Nephron progenitor cell (in vitro differentiated cells): ENCODE data around the gene IGF1R.

Experiments used
- DNase-seq: peaks from one replicate; pipeline ENCODE4 v3.0.0; 2021
- H3K27ac Mint-ChIP-seq: 2 replicates; pipeline ENCODE4 v1.8.0; 2021; ENCODE audit warnings: mild to moderate bottlenecking, moderate library complexity, mixed read lengths
- H3K27me3 Mint-ChIP-seq: 2 replicates; pipeline ENCODE4 v1.8.0; 2021; ENCODE audit warnings: mild to moderate bottlenecking, low read depth, mixed read lengths; ENCODE audit not compliant: poor library complexity
- H3K36me3 Mint-ChIP-seq: 2 replicates; pipeline ENCODE4 v1.8.0; 2021; ENCODE audit warnings: low read depth, mixed read lengths
- H3K4me1 Mint-ChIP-seq: 2 replicates; pipeline ENCODE4 v1.8.0; 2021; ENCODE audit warnings: mixed read lengths
- H3K4me3 Mint-ChIP-seq: 2 replicates; pipeline ENCODE4 v1.8.0; 2021; ENCODE audit warnings: mild to moderate bottlenecking, moderate library complexity, mixed read lengths
- H3K9me3 Mint-ChIP-seq: 2 replicates; pipeline ENCODE4 v1.8.0; 2021; ENCODE audit warnings: mild to moderate bottlenecking, moderate library complexity, mixed read lengths
- TF ChIP-seq, protein P1 (sequence below): fragments of 200-600 bp; sonication (generic); IDR thresholded peaks from 2 replicates; pipeline ENCODE4 v1.5.0; 2021; ENCODE audit warnings: antibody characterized with exemption

IGF1R gene

GRCh38 chr15:98823616-98824015 lies 175.3 kb downstream of the IGF1R start:
- Mint-ChIP-seq H3K4me1 (peaks cover 36% of the 10 kb centered on the region), H3K4me3 (no peak overlapping the region), H3K27me3 (peaks cover 2% of the 10 kb centered on the region), H3K9me3 (peaks cover 84% of the 10 kb centered on the region), H3K27ac (no peak overlapping the region), H3K36me3 (peaks cover 88% of the 10 kb centered on the region)
- no peak for DNase-seq
- TF ChIP-seq, protein P1, sequence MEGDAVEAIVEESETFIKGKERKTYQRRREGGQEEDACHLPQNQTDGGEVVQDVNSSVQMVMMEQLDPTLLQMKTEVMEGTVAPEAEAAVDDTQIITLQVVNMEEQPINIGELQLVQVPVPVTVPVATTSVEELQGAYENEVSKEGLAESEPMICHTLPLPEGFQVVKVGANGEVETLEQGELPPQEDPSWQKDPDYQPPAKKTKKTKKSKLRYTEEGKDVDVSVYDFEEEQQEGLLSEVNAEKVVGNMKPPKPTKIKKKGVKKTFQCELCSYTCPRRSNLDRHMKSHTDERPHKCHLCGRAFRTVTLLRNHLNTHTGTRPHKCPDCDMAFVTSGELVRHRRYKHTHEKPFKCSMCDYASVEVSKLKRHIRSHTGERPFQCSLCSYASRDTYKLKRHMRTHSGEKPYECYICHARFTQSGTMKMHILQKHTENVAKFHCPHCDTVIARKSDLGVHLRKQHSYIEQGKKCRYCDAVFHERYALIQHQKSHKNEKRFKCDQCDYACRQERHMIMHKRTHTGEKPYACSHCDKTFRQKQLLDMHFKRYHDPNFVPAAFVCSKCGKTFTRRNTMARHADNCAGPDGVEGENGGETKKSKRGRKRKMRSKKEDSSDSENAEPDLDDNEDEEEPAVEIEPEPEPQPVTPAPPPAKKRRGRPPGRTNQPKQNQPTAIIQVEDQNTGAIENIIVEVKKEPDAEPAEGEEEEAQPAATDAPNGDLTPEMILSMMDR = no peak

DNA sequence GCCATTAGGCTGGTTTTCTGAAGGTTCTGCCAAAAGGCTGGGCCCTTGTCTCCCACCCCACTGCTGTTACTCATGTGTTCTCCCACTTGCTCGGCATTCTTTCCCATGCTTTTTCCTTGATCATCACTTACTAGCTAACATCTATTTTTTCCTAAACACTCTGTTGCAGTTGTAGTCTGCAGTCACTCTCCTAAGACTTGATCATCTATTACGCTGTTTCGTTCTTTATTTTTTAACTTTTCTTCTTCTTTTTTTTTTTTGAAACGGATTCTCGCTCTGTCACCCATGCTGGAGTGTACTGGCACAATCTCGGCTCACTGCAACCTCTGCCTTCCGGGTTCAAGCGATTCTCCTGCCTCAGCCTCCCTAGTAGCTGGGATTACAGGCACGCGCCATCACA lies 176.3 kb downstream of the IGF1R start:
- TF ChIP-seq, protein P1 = no peak
- peaks cover 2% of the 10 kb centered on the region for H3K27me3 Mint-ChIP-seq
- H3K36me3 Mint-ChIP-seq = peaks cover 87% of the 10 kb centered on the region
- H3K4me3 Mint-ChIP-seq = no peak overlapping the region
- peaks cover 86% of the 10 kb centered on the region for H3K9me3 Mint-ChIP-seq
- no peak for DNase-seq
- peak overlapping the region; percentile 15 for H3K27ac Mint-ChIP-seq
- H3K4me1 Mint-ChIP-seq = peaks cover 36% of the 10 kb centered on the region

GRCh38 chr15:98826658-98827057 lies 178.3 kb downstream of the IGF1R start:
- TF ChIP-seq, protein P1 = no peak

DNA sequence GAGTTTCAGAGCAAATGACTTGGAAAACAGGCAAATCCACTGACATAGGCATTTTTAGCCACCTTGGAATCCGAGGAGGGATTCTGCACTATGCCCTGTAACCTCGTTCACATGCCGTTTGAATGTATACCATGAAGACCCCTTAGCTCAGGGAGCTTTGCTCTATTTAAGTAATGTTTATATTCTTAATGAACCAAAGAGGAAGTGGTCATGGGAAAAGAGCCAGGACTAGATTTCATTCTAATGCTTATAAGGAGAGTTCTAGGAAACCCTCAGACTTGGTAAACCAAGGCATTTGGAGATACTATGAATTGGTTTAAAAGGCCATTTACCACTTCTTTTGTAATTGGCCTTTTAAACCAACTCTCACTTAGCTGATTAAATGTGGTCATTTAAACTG lies 178.9 kb downstream of the IGF1R start:
- DNase-seq = no peak
- H3K27me3 Mint-ChIP-seq = no peaks in the 10 kb centered on the region
- H3K4me1 Mint-ChIP-seq = peaks cover 19% of the 10 kb centered on the region
- H3K36me3 Mint-ChIP-seq = peaks cover 89% of the 10 kb centered on the region
- no peak overlapping the region for H3K27ac Mint-ChIP-seq
- TF ChIP-seq, protein P1 = no peak
- peaks cover 94% of the 10 kb centered on the region for H3K9me3 Mint-ChIP-seq
- no peak overlapping the region for H3K4me3 Mint-ChIP-seq

More at GRCh38 chr15:98826658-98827057, 178.3 kb downstream of the IGF1R start:
- DNase-seq = no peak
- peaks cover 89% of the 10 kb centered on the region for H3K36me3 Mint-ChIP-seq
- H3K27ac Mint-ChIP-seq = no peak overlapping the region
- peaks cover 2% of the 10 kb centered on the region for H3K27me3 Mint-ChIP-seq
- H3K4me3 Mint-ChIP-seq = no peak overlapping the region
- H3K9me3 Mint-ChIP-seq = peaks cover 93% of the 10 kb centered on the region
- H3K4me1 Mint-ChIP-seq = peaks cover 24% of the 10 kb centered on the region

GRCh38 chr15:98830034-98830634 lies 181.8 kb downstream of the IGF1R start:
- Mint-ChIP-seq H3K27ac (no peak overlapping the region), H3K27me3 (no peaks in the 10 kb centered on the region), H3K4me3 (no peak overlapping the region), H3K4me1 (no peaks in the 10 kb centered on the region), H3K36me3 (peaks cover 90% of the 10 kb centered on the region), H3K9me3 (peaks cover 91% of the 10 kb centered on the region)
- no peak for DNase-seq
- TF ChIP-seq, protein P1 = no peak

DNA sequence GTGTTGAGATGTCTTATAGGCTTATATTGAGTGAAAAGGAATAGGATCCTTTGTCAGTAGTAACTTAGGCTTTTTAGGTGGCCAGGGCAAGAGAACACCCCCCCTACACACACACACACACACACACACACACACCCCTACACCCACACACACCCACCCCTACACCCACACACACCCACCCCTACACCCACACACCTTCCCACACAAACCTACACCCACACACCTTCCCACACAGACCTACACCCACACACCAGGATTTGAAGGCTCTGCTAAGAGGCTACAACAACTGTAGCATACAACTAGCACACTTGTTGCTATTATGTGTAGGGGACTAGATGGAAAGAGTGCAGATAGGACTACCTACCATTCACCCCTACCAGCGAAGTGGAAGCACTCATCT lies 186.6 kb downstream of the IGF1R start:
- peaks cover 56% of the 10 kb centered on the region for H3K9me3 Mint-ChIP-seq
- peaks cover 81% of the 10 kb centered on the region for H3K36me3 Mint-ChIP-seq
- H3K27me3 Mint-ChIP-seq = peaks cover 3% of the 10 kb centered on the region
- H3K4me3 Mint-ChIP-seq = no peak overlapping the region
- no peak overlapping the region for H3K27ac Mint-ChIP-seq
- TF ChIP-seq, protein P1 = no peak
- peaks cover 23% of the 10 kb centered on the region for H3K4me1 Mint-ChIP-seq
- no peak for DNase-seq
